Suprapubic skin (tissue), 4 donors: Measurements from ENCODE around the gene ZBTB16. TPM values are rescaled to one million over a fixed set of nuclear protein-coding genes. Genes with fewer than 3 reads are reported as not detected.

ENCODE experiments used
- DNase-seq, 2 donors: peaks; one replicate each; pipeline ENCODE4 v3.0.0-alpha.2; 2019; ENCODE audit warnings: low spot score in 2 of 2
- H3K27ac ChIP-seq: fragments of 200-600 bp; sonication (generic); one replicate; pipeline ENCODE4 v1.5.1; 2019
- H3K27me3 ChIP-seq: fragments of 200-600 bp; sonication (generic); one replicate; pipeline ENCODE4 v1.5.1; 2019
- H3K36me3 ChIP-seq: fragments of 200-600 bp; sonication (generic); one replicate; pipeline ENCODE4 v1.5.1; 2019
- H3K4me1 ChIP-seq: fragments of 200-600 bp; sonication (generic); one replicate; pipeline ENCODE4 v1.5.1; 2019
- H3K4me3 ChIP-seq: fragments of 200-600 bp; sonication (generic); one replicate; pipeline ENCODE4 v1.5.1; 2019; ENCODE audit warnings: mild to moderate bottlenecking
- H3K9me3 ChIP-seq: fragments of 200-600 bp; sonication (generic); one replicate; pipeline ENCODE4 v1.5.1; 2019
- CTCF ChIP-seq, 2 donors: fragments of 200-600 bp in 1 of 2; fragments of 450-650 bp in 1 of 2; sonication (generic) in 1 of 2; IDR thresholded peaks; one replicate each; pipeline ENCODE4 v1.5.1; 2016 to 2019; ENCODE audit warnings: antibody characterized with exemption in 2 of 2, mild to moderate bottlenecking in 1 of 2, moderate library complexity in 1 of 2
- EP300 ChIP-seq: sonication (generic); formaldehyde crosslinking; IDR thresholded peaks from one replicate; pipeline ENCODE4 v1.6.1; 2017; ENCODE audit warnings: antibody characterized with exemption
- POLR2A ChIP-seq, 2 donors: fragments of 450-650 bp; IDR thresholded peaks; one replicate each; pipeline ENCODE4 v1.6.1; 2017; ENCODE audit warnings: antibody characterized with exemption in 2 of 2, mild to moderate bottlenecking in 2 of 2, moderate library complexity in 2 of 2
- POLR2AphosphoS5 ChIP-seq, 3 donors: sonication (generic); formaldehyde crosslinking; IDR thresholded peaks; one replicate each; pipeline ENCODE4 v1.6.1; 2017; ENCODE audit warnings: antibody characterized with exemption in 3 of 3
- whole genome bisulfite sequencing: methylation state at CpG from one replicate; pipeline ENCODE4 v1.1.5; 2018; 5-methylcytosine and 5-hydroxymethylcytosine counted together
- total RNA-seq, 4 donors: library from RNA; depleted of rRNA; stranded (reverse); fragments of >200 nt; gene quantifications; one replicate each; pipeline ENCODE4 v1.1.0, GENCODE V29; 2016

Gene ZBTB16
- total RNA-seq, 4 donors from 2014 or later, result 142 to 474 (median 232) TPM

- DNase-seq, result peak in 1 of 2 donors; percentile 90
- no peaks in the 10 kb centered on the region for H3K27me3 ChIP-seq
- peak overlapping the region; percentile 100 for H3K27ac ChIP-seq
- no peak overlapping the region for H3K4me3 ChIP-seq
- peaks cover 100% of the 10 kb centered on the region for H3K4me1 ChIP-seq
- H3K36me3 ChIP-seq, result peaks cover 4% of the 10 kb centered on the region
- no peaks in the 10 kb centered on the region for H3K9me3 ChIP-seq
- no peak for TF ChIP-seq POLR2A (IDR thresholded peaks at IDR 0.05)
- peak; percentile 97 for TF ChIP-seq EP300
- TF ChIP-seq POLR2AphosphoS5 (IDR thresholded peaks at IDR 0.05), result peak in 1 of 3 donors; percentile 88
- no peak for TF ChIP-seq CTCF (IDR thresholded peaks at IDR 0.05)
- WGBS, result 74% methylated on average over 14 of the region's 15 CpGs
These were observed 111.9 kb downstream of the ZBTB16 start for GRCh38 chr11:114171257-114172054.

GRCh38 chr11:114172055-114172861 lies 112.7 kb downstream of the ZBTB16 start:
- Histone ChIP-seq H3K36me3 (peaks cover 4% of the 10 kb centered on the region), H3K9me3 (no peaks in the 10 kb centered on the region), H3K27me3 (no peaks in the 10 kb centered on the region), H3K4me1 (peaks cover 100% of the 10 kb centered on the region), H3K4me3 (no peak overlapping the region), H3K27ac (peak overlapping the region; percentile 100)
- DNase-seq, result no peak
- WGBS, result 71% methylated on average over 14 of the region's 14 CpGs
- no peak for TF ChIP-seq POLR2AphosphoS5 (IDR thresholded peaks at IDR 0.05)
- TF ChIP-seq POLR2A (IDR thresholded peaks at IDR 0.05), result no peak
- TF ChIP-seq CTCF (IDR thresholded peaks at IDR 0.05), result no peak
- no peak for TF ChIP-seq EP300

- 58% methylated on average over 8 of the region's 8 CpGs for WGBS
- H3K4me1 ChIP-seq, result peaks cover 100% of the 10 kb centered on the region
- peaks cover 4% of the 10 kb centered on the region for H3K36me3 ChIP-seq
- no peak overlapping the region for H3K4me3 ChIP-seq
- no peak for TF ChIP-seq CTCF (IDR thresholded peaks at IDR 0.05)
- no peak for TF ChIP-seq POLR2AphosphoS5 (IDR thresholded peaks at IDR 0.05)
- TF ChIP-seq POLR2A (IDR thresholded peaks at IDR 0.05), result no peak
- no peak for TF ChIP-seq EP300
- H3K27me3 ChIP-seq, result no peaks in the 10 kb centered on the region
- H3K27ac ChIP-seq, result peak overlapping the region; percentile 100
- no peaks in the 10 kb centered on the region for H3K9me3 ChIP-seq
- DNase-seq, result peak in 1 of 2 donors; percentile 58
These were observed 113.4 kb downstream of the ZBTB16 start for GRCh38 chr11:114172871-114173444.

GRCh38 chr11:114173843-114174242 lies 114.3 kb downstream of the ZBTB16 start:
- H3K27ac ChIP-seq, result peak overlapping the region; percentile 100
- no peaks in the 10 kb centered on the region for H3K27me3 ChIP-seq
- H3K4me3 ChIP-seq, result no peak overlapping the region
- 77% methylated on average over 5 of the region's 5 CpGs for WGBS
- peaks cover 100% of the 10 kb centered on the region for H3K4me1 ChIP-seq
- H3K9me3 ChIP-seq, result no peaks in the 10 kb centered on the region
- peaks cover 4% of the 10 kb centered on the region for H3K36me3 ChIP-seq
- DNase-seq, result no peak
- TF ChIP-seq CTCF (IDR thresholded peaks at IDR 0.05), result no peak
- TF ChIP-seq POLR2A (IDR thresholded peaks at IDR 0.05), result no peak
- no peak for TF ChIP-seq POLR2AphosphoS5 (IDR thresholded peaks at IDR 0.05)
- no peak for TF ChIP-seq EP300
